Epithelial cell of esophagus (primary cell): Measurements from ENCODE around the gene SLC35D3.

Source experiments
- DNase-seq: peaks from one replicate; pipeline ENCODE4 v3.0.0; 2010; ENCODE audit warnings: low read depth
- H3K4me3 ChIP-seq: 2 replicates; pipeline ENCODE4 v1.5.1; 2011; ENCODE audit warnings: mild to moderate bottlenecking, low read length, control low read depth
- TF ChIP-seq, protein P1 (sequence below): IDR thresholded peaks from 2 replicates; pipeline ENCODE4 v1.5.1; 2011; ENCODE audit warnings: low read depth, mild to moderate bottlenecking, low read length, control low read depth, inconsistent platforms; ENCODE audit not compliant: insufficient read depth; ENCODE audit errors: missing control alignments

Gene SLC35D3

DNA sequence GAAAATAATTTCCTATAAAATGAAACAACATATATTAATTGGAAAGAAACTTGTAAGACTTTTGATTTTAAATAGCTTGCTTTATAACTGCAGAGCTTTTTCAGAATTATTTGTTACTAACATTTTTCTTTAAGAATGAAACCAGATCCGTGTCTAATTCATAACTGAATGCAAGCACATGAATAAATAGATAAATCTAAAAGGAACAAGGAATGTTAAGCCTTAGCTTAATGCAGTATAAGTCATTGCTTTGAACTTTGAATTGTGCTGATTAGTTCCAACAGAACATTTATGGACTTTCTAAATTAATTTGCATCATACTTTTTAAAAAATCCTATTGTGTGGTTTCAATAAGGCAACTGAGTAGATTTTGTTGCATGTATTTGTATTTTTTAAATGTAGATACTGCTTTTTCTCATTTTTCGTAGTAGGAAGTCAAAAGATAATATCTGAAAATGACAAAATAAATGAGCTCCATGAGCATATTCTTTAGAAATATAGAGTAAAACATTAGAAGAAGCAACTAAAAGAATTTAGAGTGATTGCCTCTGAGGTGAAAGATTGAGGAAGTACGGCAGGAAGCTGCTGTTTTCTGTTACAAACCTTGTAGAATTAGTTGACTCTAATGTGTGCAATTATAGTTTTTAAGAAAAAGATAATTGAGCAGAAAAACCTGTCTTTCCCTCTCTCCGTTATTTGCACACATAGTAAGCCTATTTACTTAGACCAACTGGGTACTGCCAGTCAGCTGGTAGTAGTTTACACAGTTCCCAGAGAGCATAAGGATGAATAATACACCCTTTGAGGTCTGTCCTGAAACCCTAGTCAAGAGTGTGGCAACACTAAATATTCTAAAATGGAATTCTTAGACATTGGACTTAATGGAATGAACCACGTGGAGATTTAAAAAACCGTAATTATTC lies 32.6 kb upstream of the SLC35D3 start:
- TF ChIP-seq, protein P1, sequence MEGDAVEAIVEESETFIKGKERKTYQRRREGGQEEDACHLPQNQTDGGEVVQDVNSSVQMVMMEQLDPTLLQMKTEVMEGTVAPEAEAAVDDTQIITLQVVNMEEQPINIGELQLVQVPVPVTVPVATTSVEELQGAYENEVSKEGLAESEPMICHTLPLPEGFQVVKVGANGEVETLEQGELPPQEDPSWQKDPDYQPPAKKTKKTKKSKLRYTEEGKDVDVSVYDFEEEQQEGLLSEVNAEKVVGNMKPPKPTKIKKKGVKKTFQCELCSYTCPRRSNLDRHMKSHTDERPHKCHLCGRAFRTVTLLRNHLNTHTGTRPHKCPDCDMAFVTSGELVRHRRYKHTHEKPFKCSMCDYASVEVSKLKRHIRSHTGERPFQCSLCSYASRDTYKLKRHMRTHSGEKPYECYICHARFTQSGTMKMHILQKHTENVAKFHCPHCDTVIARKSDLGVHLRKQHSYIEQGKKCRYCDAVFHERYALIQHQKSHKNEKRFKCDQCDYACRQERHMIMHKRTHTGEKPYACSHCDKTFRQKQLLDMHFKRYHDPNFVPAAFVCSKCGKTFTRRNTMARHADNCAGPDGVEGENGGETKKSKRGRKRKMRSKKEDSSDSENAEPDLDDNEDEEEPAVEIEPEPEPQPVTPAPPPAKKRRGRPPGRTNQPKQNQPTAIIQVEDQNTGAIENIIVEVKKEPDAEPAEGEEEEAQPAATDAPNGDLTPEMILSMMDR = no peak
- no peak for DNase-seq
- H3K4me3 ChIP-seq = no peak overlapping the region

DNA sequence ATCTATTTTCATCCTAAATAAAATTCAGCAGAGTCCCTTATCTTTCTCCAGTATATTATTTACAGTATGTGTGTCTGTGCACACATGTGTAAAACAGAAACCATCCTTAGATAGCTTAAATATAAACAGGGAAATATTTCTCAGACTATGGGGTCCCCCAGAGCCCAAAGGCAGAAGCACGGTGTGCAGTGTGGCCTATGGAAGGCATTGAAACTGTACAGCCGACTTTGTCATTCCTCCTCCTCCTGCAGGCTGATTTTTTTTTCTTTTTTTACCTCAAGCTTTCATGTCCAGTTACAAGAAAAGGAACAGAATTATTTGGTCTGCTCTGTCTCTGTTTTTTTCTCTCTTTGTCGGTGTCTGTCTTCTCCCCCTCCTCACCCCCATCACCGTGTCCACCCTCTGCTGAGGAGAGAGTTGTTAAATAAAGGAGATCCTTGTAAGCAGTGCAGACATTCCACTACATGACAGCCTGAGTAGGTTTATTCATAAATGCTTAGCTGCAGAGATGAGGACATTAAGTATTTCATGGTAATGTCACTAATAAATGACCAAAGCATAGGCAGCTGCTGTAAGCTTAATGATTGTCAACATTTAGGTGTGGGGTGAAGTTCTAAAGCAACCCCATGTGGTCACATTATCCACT lies 31.8 kb upstream of the SLC35D3 start:
- TF ChIP-seq, protein P1 = no peak
- no peak for DNase-seq
- no peak overlapping the region for H3K4me3 ChIP-seq

DNA sequence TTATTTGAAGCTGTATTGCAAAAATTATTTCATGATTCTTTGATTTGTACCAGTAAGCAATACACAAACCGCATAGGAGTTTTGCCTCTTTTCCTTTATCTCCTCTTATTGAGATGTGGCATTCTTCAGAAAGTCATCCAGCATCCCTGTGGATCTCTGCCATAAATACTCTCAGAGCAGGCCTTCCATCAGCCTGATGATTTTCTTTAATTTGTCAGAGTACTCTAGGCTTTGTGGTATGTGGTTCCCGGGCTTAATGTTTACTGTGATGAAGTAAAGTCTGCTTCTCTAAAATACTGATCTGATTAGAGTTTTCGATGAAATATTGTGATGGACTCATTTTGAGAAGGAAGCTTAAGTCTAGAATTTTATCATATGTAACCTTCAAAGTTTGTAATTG lies 31.1 kb upstream of the SLC35D3 start:
- H3K4me3 ChIP-seq = no peak overlapping the region
- TF ChIP-seq, protein P1 = no peak
- no peak for DNase-seq

DNA sequence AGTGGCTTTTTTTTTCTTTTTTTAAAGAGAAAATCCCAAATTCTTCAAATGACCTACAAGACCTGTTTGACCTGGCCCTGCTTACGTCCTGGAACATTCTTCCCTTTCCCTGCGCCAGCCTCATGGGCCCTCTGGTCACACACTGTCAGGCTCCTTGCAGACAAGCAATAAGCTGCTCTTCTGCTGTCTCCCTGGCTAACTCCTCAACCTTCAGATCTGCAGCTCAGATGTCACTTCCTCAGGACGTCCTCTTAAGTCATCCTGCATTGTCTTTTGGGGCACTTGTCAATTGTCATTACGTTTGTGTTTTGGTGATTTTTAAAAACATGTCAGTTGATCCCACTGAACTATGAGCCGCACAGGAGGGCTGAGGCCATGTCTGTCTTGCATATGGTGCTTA lies 28.9 kb upstream of the SLC35D3 start:
- DNase-seq = no peak
- TF ChIP-seq, protein P1 = no peak
- H3K4me3 ChIP-seq = no peak overlapping the region

DNA sequence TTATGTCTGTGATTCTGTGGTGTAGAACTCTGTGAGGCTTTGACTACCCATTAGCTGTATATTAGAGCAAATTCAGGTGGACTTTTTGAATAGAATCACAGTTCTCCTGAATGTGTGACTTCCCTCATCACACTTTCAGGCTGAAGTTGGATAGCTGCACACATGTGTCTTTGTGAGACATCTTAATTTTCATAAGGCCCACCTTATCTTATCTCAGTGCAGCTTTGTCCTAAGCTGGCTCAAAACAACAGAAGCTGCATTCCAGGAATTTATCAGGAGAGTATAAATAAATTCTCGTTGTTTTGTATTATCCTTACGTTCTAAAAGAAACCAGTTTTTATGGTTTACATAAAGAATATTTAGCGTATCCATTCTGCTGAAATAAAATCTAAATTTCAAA lies 26.2 kb upstream of the SLC35D3 start:
- no peak for DNase-seq
- TF ChIP-seq, protein P1 = no peak
- H3K4me3 ChIP-seq = no peak overlapping the region

DNA sequence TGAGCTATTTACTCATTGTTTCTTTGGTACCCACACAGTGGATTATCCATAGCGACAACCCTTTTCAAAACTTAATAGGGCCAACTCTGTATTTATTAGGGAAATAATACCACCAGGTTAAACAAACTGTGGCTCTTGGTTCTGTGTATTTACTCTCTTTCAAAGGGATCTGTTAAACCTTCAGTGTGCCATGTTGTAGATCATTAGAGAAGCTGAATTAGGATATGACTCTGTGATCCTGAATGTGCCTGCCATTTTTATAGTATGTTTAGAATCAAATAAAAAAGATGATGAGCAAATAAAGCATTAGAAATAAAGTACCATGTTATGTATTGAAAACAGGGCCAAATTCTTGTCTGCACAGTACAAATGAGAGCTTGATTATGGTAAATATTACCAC lies 25.0 kb upstream of the SLC35D3 start:
- H3K4me3 ChIP-seq = no peak overlapping the region
- no peak for DNase-seq
- TF ChIP-seq, protein P1 = no peak
